BE2C (cell line): ENCODE measurements around the gene DPP10.

Source experiments
- DNase-seq: peaks from one replicate; pipeline ENCODE4 v3.0.0-alpha.2; 2020
- H3K27me3 ChIP-seq: fragments of 250-450 bp; sonication (Bioruptor Pico); 2 replicates; pipeline ENCODE4 v1.5.1; 2020; ENCODE audit warnings: mild to moderate bottlenecking
- H3K36me3 ChIP-seq: fragments of 250-450 bp; sonication (Bioruptor Pico); 2 replicates; pipeline ENCODE4 v1.5.1; 2020; ENCODE audit warnings: mild to moderate bottlenecking
- H3K4me1 ChIP-seq: fragments of 250-450 bp; sonication (Bioruptor Pico); 2 replicates; pipeline ENCODE4 v1.5.1; 2020
- H3K4me3 ChIP-seq: 2 replicates; pipeline ENCODE4 v1.5.1; 2011; ENCODE audit warnings: low read depth, low read length
- H3K9me3 ChIP-seq: fragments of 250-450 bp; sonication (Bioruptor Pico); 2 replicates; pipeline ENCODE4 v1.5.1; 2020
- TF ChIP-seq, protein P1 (sequence below): IDR thresholded peaks from 2 replicates; pipeline ENCODE4 v1.5.1; 2012; ENCODE audit warnings: mild to moderate bottlenecking, low read depth, low read length

The DPP10 gene

DNA sequence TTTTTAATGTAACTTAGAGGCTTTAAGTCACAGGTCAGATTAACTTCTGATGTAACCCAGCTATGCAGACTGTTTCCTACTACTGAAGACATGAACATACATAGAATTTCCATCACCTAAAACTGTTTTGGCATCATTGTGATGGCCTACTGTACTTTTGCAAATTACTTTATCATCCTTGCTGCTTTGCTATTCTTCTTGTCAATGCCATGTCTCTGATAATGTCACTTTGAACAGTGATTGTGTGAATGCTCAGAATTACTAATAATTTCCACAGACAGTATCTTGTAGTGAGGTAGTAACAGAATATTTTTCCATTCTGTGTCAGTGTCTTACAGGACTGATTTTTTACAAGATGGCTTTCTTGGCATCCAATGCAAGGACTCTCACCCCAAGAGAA is 663.5 kb downstream of the DPP10 start:
- H3K36me3 ChIP-seq = no peaks in the 10 kb centered on the region
- TF ChIP-seq, protein P1, sequence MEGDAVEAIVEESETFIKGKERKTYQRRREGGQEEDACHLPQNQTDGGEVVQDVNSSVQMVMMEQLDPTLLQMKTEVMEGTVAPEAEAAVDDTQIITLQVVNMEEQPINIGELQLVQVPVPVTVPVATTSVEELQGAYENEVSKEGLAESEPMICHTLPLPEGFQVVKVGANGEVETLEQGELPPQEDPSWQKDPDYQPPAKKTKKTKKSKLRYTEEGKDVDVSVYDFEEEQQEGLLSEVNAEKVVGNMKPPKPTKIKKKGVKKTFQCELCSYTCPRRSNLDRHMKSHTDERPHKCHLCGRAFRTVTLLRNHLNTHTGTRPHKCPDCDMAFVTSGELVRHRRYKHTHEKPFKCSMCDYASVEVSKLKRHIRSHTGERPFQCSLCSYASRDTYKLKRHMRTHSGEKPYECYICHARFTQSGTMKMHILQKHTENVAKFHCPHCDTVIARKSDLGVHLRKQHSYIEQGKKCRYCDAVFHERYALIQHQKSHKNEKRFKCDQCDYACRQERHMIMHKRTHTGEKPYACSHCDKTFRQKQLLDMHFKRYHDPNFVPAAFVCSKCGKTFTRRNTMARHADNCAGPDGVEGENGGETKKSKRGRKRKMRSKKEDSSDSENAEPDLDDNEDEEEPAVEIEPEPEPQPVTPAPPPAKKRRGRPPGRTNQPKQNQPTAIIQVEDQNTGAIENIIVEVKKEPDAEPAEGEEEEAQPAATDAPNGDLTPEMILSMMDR = no peak

DNA sequence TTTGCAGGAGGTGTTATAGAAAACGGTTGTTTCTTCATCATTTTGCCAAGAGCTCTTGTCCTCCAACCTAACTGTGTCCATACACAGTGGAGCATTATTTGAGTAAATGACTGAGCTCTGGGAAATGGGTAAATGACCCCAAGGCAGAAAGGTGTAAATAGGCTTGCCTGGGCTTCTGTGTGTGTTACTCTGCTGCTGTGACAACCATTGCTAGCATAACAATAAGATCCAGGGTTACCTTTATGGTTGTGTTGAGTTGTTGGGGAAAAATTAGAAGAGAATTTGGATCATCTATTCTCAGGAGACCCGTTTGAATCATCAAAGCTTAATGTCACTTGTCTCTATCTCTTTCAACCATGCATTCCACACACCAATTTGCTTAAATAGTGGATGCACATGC is 672.7 kb downstream of the DPP10 start:
- no peak for DNase-seq
- no peaks in the 10 kb centered on the region for H3K27me3 ChIP-seq
- no peaks in the 10 kb centered on the region for H3K36me3 ChIP-seq
- H3K4me3 ChIP-seq = no peak overlapping the region
- TF ChIP-seq, protein P1 = no peak
- H3K4me1 ChIP-seq = no peaks in the 10 kb centered on the region
- H3K9me3 ChIP-seq = no peaks in the 10 kb centered on the region

More for the DNA sequence above, 663.5 kb downstream of the DPP10 start:
- no peak overlapping the region for H3K4me3 ChIP-seq
- H3K27me3 ChIP-seq = no peaks in the 10 kb centered on the region
- no peaks in the 10 kb centered on the region for H3K4me1 ChIP-seq
- no peak for DNase-seq
- H3K9me3 ChIP-seq = no peaks in the 10 kb centered on the region

DNA sequence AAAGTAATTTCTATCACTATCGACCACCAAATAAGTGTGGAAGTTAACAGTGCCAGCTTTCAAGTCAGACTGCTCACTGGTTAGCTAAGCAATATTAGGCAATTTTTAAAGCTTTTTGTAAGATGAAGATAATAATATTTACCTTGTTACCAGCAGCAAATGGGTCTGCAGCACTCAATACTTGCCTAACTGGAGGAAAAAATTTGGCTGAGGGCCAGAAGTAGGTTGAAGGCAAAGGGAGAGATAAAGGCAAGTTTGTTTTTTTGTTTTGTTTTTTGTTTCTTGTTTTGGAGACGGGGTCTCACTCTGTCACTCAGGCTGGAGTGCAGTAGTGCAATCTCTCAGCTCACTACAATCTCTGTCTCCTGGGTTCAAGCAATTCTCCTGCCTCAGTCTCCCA is 675.9 kb downstream of the DPP10 start:
- no peak for DNase-seq
- Histone ChIP-seq H3K4me1 (no peaks in the 10 kb centered on the region), H3K4me3 (no peak overlapping the region), H3K36me3 (no peaks in the 10 kb centered on the region), H3K27me3 (no peaks in the 10 kb centered on the region), H3K9me3 (no peaks in the 10 kb centered on the region)
- TF ChIP-seq, protein P1 = no peak

DNA sequence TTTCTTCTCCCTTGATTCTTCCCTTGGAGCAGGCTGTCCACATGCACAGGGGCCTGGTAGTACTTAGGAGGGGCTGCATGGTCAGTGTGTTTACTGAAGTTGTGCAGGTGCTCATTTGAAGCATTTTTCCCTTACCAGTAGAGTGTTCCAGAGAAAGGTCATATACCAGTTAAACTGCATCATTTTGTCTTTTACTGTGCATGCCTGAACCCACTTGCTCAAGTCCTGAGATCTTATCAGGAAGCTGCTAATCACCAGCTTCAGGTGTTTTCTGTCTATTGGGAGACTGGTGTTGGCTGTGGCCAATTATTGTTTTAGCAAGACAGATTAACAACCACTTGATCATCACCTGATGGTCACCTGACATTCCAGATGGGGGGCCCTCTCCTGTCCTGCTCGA is 676.6 kb downstream of the DPP10 start:
- Histone ChIP-seq H3K27me3 (no peaks in the 10 kb centered on the region), H3K4me1 (no peaks in the 10 kb centered on the region), H3K36me3 (no peaks in the 10 kb centered on the region), H3K4me3 (no peak overlapping the region), H3K9me3 (no peaks in the 10 kb centered on the region)
- TF ChIP-seq, protein P1 = no peak
- DNase-seq = no peak

DNA sequence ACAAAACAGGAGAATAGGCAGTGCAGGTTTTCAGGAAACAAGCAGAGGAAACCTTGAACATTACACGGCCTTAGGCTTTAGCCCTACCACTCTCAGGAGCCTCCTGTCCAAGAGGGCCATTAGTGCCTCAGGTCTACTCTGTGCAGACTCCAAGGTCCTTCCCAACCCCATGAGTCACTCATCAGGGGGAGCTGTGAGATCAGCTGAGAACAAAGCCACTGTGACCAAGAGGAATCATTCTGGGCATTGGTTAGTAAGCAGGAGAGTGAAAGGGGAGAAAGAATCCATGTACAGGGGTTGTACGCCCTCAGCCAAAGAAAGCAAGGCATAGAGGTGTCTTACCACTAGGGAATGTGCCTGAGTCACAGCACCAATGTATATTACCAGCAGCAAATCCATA is 680.3 kb downstream of the DPP10 start:
- DNase-seq = no peak
- no peaks in the 10 kb centered on the region for H3K9me3 ChIP-seq
- no peaks in the 10 kb centered on the region for H3K4me1 ChIP-seq
- H3K27me3 ChIP-seq = no peaks in the 10 kb centered on the region
- TF ChIP-seq, protein P1 = no peak
- no peaks in the 10 kb centered on the region for H3K36me3 ChIP-seq
- H3K4me3 ChIP-seq = no peak overlapping the region

DNA sequence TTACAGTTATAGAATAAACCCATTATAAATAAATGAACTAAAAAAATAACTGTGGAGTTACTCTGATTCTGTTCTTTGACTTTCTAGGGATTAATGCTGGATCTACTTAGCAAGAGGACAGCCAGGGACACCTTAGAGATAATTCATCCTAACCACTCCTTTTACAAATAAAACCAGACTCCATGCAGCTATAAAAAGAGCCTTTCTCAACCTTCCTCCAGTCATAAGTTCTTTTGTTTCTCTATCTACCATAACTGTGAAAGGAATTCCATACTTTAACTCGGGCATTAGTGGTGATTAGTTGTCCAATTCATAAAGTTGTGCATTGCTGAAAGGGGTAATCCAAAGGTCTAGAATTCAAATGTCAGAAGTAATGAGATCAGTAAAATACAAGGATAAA is 682.4 kb downstream of the DPP10 start:
- TF ChIP-seq, protein P1 = no peak

More for the DNA sequence above, 682.4 kb downstream of the DPP10 start:
- H3K27me3 ChIP-seq = no peaks in the 10 kb centered on the region
- no peak overlapping the region for H3K4me3 ChIP-seq
- no peak for DNase-seq
- no peaks in the 10 kb centered on the region for H3K4me1 ChIP-seq
- no peaks in the 10 kb centered on the region for H3K9me3 ChIP-seq
- no peaks in the 10 kb centered on the region for H3K36me3 ChIP-seq
